NCI-H1092 treated with DMSO at 0.1 percent for 48 hours (cell line): Measurements from ENCODE around the gene RFX5.
A peak's percentile ranks its signal among the peaks of the same experiment; 100 is the strongest.
"Not testable (repeated sequence)": the region's sequence is repeated elsewhere in the genome, so short reads cannot be mapped to it uniquely, and the experiment has no call there.

Source experiments
- DNase-seq: peaks from one replicate; lab custom pipeline; 2025; lab: John Stamatoyannopoulos, UW

The RFX5 gene

GRCh38 chr1:151362308-151363155 is 15.5 kb upstream of the RFX5 start:
- DNase-seq: no peak

- DNase-seq: no peak
These were observed 14.8 kb upstream of the RFX5 start for GRCh38 chr1:151361883-151362282.

- no peak for DNase-seq
These were observed 9.6 kb upstream of the RFX5 start for GRCh38 chr1:151356696-151357095.

GRCh38 chr1:151352021-151352718 is 5.1 kb upstream of the RFX5 start:
- DNase-seq: no peak

- not testable (repeated sequence) for DNase-seq
These were observed 3.3 kb upstream of the RFX5 start for GRCh38 chr1:151350323-151350722.

GRCh38 chr1:151347523-151348246 is 633 bp upstream of the RFX5 start:
- DNase-seq: no peak

GRCh38 chr1:151346082-151346768 is 827 bp downstream of the RFX5 start:
- no peak for DNase-seq

GRCh38 chr1:151344291-151344690 is 2.8 kb downstream of the RFX5 start:
- DNase-seq: no peak

GRCh38 chr1:151343587-151343986 is 3.5 kb downstream of the RFX5 start:
- DNase-seq: no peak

GRCh38 chr1:151342569-151342968 is 4.5 kb downstream of the RFX5 start:
- no peak for DNase-seq

GRCh38 chr1:151342021-151342420 is 5.0 kb downstream of the RFX5 start:
- no peak for DNase-seq

GRCh38 chr1:151340870-151341754 is 5.9 kb downstream of the RFX5 start:
- peak; percentile 83 for DNase-seq

GRCh38 chr1:151336556-151336955 is 10.5 kb downstream of the RFX5 start:
- no peak for DNase-seq

- no peak for DNase-seq
These were observed 12.2 kb downstream of the RFX5 start for GRCh38 chr1:151334822-151335221.

- no peak for DNase-seq
These were observed 19.0 kb downstream of the RFX5 start for GRCh38 chr1:151327903-151328674.

GRCh38 chr1:151327223-151327902 is 19.7 kb downstream of the RFX5 start, which contains the start of gene PI4KB:
TSS of gene PI4KB (minus strand) at chr1:151327416. CDS start at chr1:151316481, 10,935 bp downstream.
- peak; percentile 99 for DNase-seq

GRCh38 chr1:151326619-151327222 is 20.3 kb downstream of the RFX5 start:
- peak; percentile 58 for DNase-seq

GRCh38 chr1:151325646-151326429 is 21.2 kb downstream of the RFX5 start:
- DNase-seq: no peak
